GM04503 (cell line): ENCODE data around the gene DGKD.

Experiments
- DNase-seq: peaks from one replicate; pipeline ENCODE4 v3.0.0-alpha.2; 2012; ENCODE audit warnings: low read depth

Gene DGKD

DNA sequence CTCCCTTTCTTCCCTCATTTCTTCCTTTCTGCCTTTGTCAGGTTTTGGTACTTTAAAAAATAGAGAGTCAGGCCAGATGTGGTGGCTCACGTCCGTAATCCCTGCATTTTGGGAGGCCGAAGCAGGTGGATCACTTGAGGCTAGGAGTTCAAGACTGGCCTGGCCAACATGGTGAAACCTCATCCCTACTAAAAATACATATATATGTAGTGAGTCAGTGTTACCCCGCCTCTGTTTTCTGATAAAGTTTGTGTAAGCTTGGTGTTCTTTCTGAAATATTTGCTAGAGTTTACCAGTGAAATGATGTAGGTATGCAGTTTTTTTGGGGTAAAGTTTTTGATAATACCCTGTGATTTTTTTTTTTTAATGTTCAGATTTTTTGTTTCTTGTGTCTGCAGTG is 58.8 kb downstream of the DGKD start:
- DNase-seq = no peak

DNA sequence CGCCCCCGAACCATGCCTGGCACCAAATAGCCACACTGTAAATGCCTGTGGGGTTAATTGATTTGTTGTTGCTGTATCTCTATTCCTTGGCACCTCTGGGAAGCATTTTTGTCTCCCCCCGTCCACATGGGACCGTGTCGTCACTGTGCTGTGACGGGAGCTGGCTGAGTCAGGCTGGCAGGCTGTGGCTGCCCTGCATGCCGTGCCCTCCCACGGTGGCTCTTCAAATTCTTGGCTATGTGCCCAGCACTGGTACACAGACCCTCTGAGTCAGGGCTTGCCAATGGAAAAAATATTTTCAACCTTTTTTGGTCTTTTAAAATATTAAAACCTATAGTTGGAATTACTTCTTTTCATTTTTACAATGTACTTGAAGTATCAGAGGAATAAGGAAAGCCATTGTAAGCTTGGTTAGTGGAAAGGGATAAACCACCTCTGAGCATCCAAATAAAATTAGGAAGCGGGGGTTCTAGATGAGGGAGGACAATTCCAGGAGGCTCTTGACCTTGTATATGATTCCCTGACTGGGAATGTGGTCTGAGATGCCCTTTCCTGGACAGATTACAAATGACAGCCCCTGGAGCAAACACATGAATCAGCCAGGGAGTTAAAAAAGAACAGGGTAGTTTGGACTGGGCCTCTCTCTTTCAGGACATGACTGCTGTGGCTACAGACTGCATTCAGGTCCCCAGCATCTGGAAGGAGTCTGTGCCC is 59.4 kb downstream of the DGKD start:
- no peak for DNase-seq

DNA sequence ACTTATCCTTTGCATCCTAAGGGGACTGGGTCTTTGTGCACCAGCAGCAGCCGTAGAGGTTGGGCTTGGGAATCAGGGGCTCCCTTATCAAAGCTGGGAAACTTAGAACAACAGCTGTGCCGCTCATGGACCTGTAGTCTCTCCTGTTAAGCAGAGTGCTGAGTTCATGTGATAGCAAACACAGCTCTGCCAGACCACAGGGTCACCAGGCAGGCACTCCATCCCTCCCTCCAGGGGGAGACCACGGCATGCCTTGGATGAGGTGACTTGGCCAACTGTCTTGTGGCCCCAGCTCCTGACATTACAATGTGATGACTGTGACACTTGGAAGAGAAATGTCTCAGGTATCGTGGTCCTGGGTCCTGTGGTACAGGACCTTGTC is 60.0 kb downstream of the DGKD start:
- DNase-seq = no peak

DNA sequence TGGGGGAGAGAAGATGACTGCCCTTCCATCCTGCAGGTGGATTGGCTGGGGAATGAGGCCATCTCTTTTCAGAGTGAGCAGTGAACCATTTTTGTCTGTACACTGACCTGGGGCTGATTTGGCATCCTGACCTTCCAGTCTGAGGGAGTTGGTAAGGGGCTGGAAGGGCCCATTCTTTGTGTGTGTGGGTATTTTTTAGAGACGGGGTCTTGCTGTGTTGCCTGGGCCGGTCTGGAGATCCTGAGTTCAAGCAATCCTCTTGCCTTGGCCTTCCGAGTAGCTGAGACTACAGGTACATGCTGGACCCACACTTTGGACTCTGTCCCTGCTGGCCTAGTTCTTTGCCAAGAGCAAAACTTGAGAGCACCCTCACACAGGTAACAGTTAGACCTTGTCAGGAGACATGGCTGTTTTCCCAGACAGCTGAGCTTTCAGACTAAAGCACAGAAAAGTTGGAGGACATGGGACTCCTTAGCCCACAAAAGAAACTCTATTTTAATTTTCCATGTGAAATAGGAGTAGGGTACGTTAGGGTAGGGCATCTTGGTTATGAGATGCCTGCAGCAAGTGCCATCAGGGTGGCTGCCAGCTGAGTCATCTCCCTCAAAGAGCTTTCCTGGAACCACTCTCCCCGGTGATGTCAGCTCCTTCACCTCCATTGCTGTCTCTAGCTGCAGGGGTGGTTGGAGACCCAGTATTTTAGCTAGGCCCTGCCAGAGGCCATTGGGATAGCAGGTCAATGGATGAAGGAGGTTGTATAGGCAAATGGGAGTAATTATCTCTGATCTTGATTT is 60.7 kb downstream of the DGKD start:
- no peak for DNase-seq

DNA sequence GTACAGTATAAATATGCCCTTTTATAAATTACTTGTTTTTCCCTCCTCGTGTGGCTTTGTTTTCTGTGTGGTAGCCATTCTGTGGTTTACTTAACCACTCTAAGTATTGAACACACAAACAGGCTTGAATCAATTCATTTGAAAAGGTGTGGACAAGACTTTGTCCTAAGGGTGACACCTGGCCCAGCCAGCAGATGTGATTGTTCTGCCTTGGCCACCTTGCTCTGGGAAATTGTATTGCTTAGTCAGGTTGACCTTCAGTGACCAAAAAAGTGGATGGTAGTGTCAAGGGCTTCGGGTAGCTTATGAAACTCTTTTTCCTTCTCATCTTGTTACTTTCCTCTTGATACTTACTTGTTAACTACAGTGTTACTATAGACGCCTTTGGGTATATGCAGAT is 61.9 kb downstream of the DGKD start:
- no peak for DNase-seq

DNA sequence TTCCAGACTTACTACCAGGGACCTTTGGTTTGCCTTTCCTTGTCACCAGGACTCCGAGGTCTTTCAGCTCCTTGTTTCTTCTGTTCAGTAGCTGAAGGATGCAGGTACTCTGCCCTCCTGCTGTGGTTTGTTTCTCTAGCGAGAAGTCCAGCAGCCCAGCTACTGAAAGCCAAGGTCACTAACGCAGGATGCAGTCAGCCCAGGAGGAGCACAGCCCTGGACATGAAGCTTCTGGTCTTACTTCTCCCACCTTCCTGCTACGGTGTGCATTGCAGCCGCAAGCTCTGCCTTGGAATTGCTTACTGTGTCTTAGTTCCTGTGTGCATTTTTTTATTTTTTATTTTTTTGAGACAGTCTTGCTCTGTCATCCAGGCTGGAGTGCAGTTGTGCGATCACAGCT is 62.4 kb downstream of the DGKD start:
- DNase-seq = no peak

DNA sequence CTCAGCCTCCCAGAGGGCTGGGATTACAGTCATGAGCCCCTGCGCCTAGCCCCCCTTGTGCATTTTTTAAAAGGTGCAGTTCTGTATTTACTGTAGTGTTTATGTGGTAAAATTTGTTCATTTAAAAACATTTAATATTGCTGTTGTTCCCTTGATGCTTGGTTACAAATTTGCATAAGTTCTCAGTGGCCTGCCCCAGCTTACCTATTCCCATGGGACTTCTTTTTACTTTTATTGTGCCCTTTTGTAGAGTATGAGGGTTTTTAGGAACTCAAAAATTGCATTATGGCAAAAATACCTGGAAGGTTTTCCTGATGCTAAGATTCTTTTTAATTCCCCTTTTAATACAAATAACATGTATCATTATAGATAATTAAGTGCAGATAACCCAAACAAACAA is 63.0 kb downstream of the DGKD start:
- DNase-seq = no peak

DNA sequence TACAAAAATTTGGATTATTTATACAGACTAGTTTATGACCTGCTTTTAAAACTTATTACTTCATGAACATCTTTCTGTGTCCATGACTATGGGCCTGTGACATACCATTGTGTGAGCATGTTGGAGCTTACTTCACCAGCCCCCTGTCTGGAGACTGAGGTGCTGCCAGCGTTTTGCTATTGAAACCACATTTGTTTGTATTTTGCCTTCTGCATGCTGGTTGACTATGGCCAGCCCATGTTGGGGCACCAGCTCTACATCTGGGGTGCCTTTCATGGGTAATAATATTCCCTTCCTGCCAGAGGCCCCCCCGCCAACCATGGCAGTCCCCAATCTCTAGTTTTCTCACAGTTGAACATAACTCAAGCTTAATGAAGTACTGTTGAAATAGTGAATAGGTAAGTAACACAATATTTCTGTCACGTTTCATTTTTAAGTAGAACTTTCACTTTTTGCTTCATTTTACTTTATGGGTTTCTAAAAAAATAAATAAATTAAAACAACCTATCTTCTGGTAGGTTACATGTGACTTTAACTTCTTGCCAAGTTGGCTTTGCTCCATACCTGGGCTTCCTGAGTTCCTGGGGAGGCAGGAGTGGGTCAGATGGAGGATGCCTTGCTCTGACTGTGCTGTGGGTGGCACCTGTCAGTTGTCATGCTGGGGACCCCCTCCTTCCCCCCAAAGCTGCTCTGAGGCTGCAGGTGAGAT is 63.9 kb downstream of the DGKD start:
- DNase-seq = no peak

DNA sequence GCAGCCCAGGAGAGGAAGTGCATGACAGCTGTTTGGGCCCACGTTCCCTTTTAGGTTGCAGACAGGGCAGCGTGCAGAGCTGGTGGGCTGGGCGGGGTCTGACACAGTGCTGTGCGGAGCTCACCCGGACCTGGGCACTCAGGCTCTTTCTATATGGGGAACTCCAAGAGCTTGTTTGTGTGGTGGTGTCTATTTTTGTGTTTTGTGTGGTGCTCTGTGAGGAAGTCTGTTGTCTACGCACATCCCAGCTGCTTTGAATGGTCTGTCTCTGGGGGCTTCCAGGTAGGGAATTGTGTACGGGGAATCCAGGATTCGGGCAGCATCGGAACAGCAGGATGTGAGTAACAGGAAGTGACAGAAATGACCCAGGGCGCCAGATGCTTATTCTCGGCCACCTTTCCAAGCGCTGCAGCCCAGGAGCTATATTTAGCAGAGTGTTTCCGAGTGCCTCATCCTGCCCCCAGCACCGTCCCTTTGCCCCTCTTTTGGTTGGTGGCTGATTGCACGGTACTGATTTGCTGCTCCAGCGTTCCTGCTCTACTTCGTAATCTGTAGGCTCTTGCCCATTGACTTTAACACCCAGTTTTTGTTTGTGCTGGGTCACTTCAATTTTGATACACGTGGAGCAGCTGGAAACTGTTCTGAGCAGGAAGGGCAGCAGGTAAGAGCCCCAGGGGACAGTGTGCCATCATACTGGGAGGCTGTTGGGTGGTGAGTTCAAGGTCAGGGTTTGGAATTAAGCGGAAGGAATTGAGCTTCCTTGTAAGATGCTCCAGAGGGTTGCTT is 64.7 kb downstream of the DGKD start:
- DNase-seq = no peak

DNA sequence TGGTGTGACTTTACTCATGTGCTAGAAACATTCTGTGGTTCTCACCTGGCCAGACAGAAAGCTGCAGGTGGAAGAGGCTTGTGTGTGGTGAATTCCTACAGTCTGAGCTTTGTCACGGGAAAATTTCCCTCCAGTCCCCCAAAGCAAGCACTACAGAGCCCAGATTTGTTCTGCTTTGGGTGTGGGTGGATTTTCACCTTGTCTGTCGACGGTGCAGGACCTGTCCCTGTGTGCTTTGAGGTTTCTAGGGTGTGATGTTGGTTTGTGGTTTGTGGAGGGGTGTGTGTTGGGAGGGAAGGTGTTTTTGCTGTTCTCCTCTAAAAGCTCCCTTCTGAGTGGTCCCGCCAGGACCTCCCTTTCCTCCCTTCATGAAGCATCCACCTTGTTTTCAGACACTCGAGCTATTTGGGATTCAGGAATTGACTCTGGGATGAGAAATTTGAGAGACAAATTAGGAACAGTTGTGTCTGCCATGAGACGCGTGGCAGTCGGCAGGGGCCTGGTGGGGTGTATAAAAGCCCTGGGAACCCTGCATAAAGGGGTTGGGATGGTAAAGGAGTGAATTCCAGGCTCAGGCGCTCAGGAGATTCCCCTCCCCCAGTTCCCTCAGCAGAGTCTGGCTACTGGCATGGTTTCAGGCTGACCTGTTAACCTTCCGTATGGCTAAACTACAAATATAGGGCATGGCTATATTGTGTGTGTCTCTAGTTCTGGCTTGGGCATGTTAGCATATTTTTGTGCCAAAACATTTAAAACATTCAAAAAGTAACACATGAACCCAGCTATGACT is 65.5 kb downstream of the DGKD start:
- no peak for DNase-seq

DNA sequence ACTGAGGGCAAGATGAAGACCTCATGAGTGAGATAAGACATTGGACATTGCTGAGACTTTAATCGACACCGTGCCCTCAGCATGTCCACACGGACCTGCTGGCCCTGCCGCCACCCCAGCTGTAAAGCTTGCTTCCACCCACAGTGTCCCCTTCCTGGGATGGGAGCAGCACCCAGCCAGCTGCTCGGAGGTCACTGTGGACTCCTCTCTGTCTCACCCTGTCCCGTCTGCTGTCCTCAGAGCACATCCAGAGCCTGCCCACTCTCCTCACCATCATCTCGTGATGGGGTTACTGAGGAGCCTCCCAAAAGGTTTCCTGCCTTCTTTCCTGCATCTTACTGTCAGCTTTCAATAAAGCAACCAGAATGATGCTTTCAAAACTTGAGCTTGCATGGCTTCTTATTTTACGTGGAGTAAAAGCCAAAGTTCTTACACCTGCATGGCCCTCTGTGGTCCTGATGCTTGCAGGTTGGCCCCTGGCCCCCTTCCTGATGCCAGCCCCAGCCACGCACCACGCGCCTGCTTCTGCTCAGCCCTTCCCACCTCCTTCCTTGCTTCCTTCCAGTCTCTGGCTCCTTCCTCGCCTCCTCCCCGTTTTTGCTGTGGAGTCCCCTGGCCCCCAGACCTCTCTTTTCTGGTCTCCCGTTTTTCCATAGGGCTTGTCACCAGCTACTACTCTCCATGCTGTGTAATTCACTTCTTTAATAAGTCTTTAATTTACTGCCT is 67.0 kb downstream of the DGKD start:
- DNase-seq = no peak

DNA sequence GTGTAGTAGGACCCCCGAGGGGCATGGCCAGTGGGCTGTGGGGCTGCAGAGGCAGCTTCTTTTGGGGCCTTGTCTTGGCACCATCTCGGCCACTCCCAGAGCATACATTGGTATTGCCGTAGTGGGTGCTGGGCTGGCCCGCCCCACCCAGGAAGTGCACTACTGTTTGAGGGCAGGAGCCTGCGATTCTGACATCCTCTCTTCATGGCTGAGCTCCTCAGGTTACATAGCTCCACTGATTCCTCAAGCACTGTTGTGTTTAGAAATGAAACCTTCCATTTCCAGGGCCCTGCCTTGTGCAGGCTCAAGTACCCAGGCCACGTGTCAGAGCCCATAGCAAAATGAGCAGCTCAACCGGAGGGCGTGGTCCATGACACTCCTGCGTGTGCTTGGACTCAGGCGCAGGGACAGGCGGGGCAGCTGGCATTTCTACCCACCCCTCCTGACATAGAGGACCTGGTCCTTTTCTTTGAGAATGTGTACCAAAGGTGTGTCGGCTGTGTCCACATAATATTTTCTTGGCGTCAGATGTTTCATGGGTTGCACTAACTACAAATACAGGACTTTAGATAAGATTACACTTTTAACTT is 67.9 kb downstream of the DGKD start:
- no peak for DNase-seq

DNA sequence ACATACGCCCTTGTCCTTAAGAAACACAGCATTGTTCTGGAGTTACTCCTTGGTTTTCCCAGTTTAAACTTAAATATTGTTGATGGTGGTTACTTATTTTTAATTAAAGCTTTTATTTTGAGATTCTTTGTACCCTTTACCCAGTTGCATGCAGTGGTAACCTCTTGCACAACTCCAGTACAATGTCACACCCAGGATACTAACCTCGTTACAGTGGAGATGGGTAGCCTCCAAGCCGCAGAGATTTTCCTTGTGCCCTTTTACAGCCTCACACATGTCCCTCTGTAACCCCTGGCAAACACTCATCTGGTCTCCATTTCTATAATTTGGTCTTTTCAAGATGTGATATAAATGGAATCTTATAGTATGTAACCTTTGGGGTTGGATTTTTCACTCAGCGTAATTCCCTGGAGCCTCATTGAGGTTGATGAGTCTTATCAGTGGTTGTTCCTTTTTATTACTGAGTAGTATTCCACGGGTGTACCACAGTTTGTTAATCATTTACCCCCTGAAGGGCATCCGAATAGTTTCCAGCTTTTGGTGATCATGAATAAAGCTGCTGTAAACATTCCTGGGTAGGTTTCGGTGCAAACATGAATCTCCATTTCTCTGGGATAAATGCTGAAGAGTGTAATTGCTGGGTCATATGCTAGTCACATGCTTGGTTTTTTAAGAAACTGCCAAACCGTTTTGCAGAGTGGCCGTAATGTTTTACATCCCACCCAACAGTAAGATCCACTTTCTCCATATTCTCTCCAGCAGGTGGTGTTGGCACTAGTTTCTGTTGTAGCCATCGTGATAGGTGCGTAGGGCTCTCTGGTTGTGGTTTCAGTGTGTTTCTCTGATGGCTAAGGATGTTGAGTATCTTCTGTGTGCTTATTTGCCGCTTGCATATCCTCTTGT is 68.6 kb downstream of the DGKD start:
- no peak for DNase-seq

DNA sequence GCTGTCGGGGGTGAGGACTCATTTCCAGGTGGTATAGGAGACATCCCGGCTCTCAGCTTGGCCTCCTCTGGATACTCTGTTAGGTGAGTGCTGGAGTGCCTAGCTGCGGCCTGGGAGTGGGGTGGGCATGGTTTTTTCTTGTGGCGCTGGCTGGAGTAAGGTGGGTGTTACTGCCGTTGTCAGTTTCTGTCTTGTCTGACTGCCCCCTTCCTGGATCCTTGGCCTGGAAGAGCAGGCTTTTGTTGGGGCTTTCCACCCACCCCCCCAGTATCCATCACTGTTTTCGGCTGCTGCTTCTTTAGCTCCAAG is 69.2 kb downstream of the DGKD start:
- no peak for DNase-seq

DNA sequence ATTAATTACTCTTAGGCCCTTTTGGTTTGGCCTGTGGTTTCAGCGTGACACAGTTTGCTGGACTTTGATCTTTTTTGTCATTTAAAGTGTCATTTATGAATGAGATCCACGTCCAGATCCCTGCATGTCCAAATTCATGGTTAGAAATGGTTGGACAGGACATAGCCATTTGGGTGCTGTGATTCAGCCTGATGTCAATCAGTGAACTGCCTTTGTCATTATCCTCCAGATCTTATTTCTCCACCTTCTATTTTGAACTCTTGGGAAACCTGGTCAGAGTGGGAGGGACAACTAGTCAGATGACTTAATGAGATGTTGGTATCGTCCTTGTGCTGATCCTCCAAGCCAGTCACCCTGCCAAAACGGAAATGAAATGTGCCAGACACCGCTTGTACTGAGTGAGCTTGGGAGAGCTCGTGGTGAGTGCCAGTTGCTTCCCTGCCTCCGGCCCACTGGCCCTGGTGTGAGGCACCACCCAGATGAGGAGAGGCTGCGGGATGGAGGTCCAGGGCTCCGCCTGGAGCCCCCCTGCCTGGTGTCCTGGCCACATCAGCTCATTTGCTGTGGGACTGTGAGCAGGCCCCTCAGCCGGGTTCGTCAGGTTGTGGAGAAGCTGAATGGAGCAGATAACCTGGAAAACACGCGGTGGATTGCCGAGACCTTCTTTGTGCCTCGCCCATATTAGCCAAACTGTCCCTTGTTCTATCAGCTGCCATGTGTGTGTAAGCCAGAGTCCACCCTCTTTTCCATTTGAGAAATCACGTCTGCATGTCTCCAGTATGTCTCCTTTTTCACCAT is 70.1 kb downstream of the DGKD start:
- no peak for DNase-seq

DNA sequence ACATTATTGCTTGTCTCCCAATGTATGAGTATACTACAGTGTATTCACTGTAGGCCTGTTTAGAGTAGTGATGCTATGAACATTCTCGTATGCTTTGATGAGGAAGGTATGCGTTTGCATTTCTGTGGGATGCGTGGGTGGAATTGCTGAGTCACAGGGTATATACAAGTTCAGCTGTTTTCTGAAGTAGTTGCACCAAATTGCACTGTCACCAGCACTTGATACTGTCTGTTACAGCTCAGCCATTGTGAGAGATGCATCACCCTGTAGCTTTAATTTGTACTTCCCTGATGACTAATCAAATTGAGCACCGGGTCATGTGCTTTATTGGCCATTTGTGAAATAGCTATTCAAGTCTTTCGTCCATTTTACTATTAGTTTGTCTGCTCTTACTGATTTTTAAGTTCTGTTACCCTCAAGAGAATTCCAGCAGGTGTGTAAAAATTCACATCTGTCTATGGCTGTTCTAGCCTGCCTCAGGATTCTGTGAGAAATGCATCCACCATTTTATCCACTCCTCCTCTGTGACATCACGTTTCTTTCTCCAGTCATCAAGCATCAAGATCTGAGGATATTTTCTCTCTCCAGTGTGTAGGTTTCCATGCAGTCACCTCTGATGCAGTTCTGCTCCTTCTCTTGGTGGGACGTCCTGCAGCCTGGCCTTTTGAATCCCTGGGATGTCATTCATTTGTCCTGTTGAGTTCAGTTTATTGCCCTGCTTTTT is 72.5 kb downstream of the DGKD start:
- DNase-seq = no peak

DNA sequence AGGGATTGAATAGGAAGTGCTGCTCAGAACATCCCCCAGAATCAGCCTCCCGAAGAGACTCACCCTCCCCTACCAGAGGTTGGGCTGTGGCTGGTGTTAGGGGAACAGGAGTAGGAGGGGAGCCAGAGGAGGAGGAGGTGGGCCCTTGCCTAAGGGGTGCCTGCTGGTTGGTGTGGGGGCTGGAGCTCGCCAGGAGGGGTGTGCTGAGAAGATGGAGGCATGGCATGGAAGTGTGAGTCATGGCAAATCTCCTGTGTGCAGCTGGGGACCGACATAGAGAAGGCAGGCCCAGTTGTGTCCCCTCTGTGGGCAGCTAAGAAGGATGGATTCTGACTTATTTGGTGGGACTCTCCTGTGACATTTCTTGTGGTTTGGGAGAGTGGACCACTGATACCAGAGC is 73.7 kb downstream of the DGKD start:
- DNase-seq = no peak

DNA sequence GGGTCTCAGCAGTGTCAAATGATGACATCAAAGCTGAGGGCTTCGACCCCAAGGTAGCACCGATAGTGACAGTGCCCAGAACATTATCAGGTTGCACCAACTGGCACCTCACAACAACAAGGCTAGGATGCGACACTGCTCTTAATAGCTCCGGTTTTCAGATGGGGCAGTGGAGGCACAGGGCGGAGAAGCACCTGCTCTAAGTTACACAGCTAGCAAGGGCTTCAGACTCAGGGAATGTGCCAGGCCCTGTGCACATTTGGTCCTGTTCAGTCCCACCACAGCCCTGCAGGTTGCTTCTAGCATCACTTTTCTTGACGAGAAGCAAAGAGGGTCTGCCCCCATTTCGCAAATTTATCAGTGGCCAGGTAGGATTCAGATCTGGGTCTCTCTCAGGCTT is 74.1 kb downstream of the DGKD start:
- DNase-seq = no peak
